Activated T-helper 17 cell treated with anti-CD3 and anti-CD28 coated beads, Interleukin-2, amount 50 U/mL, for 72 hours (primary cell): Measurements from ENCODE around the gene BNC2. TPM values are rescaled to one million over a fixed set of nuclear protein-coding genes. Genes with fewer than 3 reads are reported as not detected.

ENCODE experiments used
- ATAC-seq: fragments of 150-1000 bp; cut with Tn5 transposase; replicated peaks from 2 replicates; pipeline ENCODE4 v1.10.0; 2021; ENCODE audit warnings: mild to moderate bottlenecking, moderate library complexity
- H3K27ac Mint-ChIP-seq: one replicate; pipeline ENCODE4 v1.8.0; 2022; ENCODE audit warnings: mixed read lengths
- H3K27me3 Mint-ChIP-seq: one replicate; pipeline ENCODE4 v1.8.0; 2022; ENCODE audit warnings: mixed read lengths
- H3K36me3 Mint-ChIP-seq: one replicate; pipeline ENCODE4 v1.8.0; 2022; ENCODE audit warnings: low read depth, mild to moderate bottlenecking, mixed read lengths
- H3K4me1 Mint-ChIP-seq: one replicate; pipeline ENCODE4 v1.8.0; 2022; ENCODE audit warnings: mixed read lengths
- H3K4me3 Mint-ChIP-seq: one replicate; pipeline ENCODE4 v1.8.0; 2022; ENCODE audit warnings: mild to moderate bottlenecking, mixed read lengths
- H3K9me3 Mint-ChIP-seq: one replicate; pipeline ENCODE4 v1.8.0; 2022; ENCODE audit warnings: mixed read lengths
- total RNA-seq, 2 donors: library from RNA; stranded (reverse); gene quantifications; one replicate each; pipeline ENCODE4 v1.2.3, GENCODE V29; 2022

BNC2 gene
- total RNA-seq, 2 donors from 2014 or later = not detected

GRCh38 chr9:16364347-16364746 lies 506.1 kb downstream of the BNC2 start:
- no peak for ATAC-seq
- Mint-ChIP-seq H3K9me3 (peaks cover 13% of the 10 kb centered on the region), H3K27me3 (no peaks in the 10 kb centered on the region), H3K4me1 (no peaks in the 10 kb centered on the region), H3K27ac (no peak overlapping the region), H3K36me3 (no peaks in the 10 kb centered on the region), H3K4me3 (no peak overlapping the region)

GRCh38 chr9:16363916-16364315 lies 506.6 kb downstream of the BNC2 start:
- ATAC-seq = no peak
- peaks cover 17% of the 10 kb centered on the region for H3K9me3 Mint-ChIP-seq
- no peak overlapping the region for H3K4me3 Mint-ChIP-seq
- no peaks in the 10 kb centered on the region for H3K27me3 Mint-ChIP-seq
- no peak overlapping the region for H3K27ac Mint-ChIP-seq
- no peaks in the 10 kb centered on the region for H3K36me3 Mint-ChIP-seq
- no peaks in the 10 kb centered on the region for H3K4me1 Mint-ChIP-seq

GRCh38 chr9:16363073-16363781 lies 507.2 kb downstream of the BNC2 start:
- H3K4me1 Mint-ChIP-seq = no peaks in the 10 kb centered on the region
- H3K27ac Mint-ChIP-seq = no peak overlapping the region
- no peak for ATAC-seq
- H3K4me3 Mint-ChIP-seq = no peak overlapping the region
- H3K36me3 Mint-ChIP-seq = no peaks in the 10 kb centered on the region
- peaks cover 17% of the 10 kb centered on the region for H3K9me3 Mint-ChIP-seq
- H3K27me3 Mint-ChIP-seq = no peaks in the 10 kb centered on the region

GRCh38 chr9:16361939-16362338 lies 508.5 kb downstream of the BNC2 start:
- H3K36me3 Mint-ChIP-seq = no peaks in the 10 kb centered on the region
- H3K4me3 Mint-ChIP-seq = no peak overlapping the region
- no peaks in the 10 kb centered on the region for H3K27me3 Mint-ChIP-seq
- H3K9me3 Mint-ChIP-seq = peaks cover 14% of the 10 kb centered on the region
- no peak for ATAC-seq
- no peak overlapping the region for H3K27ac Mint-ChIP-seq
- H3K4me1 Mint-ChIP-seq = no peaks in the 10 kb centered on the region

- no peak for ATAC-seq
- no peaks in the 10 kb centered on the region for H3K4me1 Mint-ChIP-seq
- H3K4me3 Mint-ChIP-seq = no peak overlapping the region
- no peak overlapping the region for H3K27ac Mint-ChIP-seq
- H3K9me3 Mint-ChIP-seq = peaks cover 11% of the 10 kb centered on the region
- no peaks in the 10 kb centered on the region for H3K36me3 Mint-ChIP-seq
- H3K27me3 Mint-ChIP-seq = no peaks in the 10 kb centered on the region
These were observed 509.4 kb downstream of the BNC2 start for GRCh38 chr9:16361118-16361517.

GRCh38 chr9:16360247-16360646 lies 510.2 kb downstream of the BNC2 start:
- H3K4me1 Mint-ChIP-seq = no peaks in the 10 kb centered on the region
- H3K36me3 Mint-ChIP-seq = no peaks in the 10 kb centered on the region
- peaks cover 8% of the 10 kb centered on the region for H3K9me3 Mint-ChIP-seq

More at GRCh38 chr9:16360247-16360646, 510.2 kb downstream of the BNC2 start:
- Mint-ChIP-seq H3K4me3 (no peak overlapping the region), H3K27ac (no peak overlapping the region), H3K27me3 (no peaks in the 10 kb centered on the region)
- ATAC-seq = no peak
